Endodermal cell (in vitro differentiated cells): ENCODE measurements around the gene CLGN. TPM values are rescaled to one million over a fixed set of nuclear protein-coding genes. Genes with fewer than 3 reads are reported as not detected.

Experiments used
- DNase-seq: peaks from one replicate; pipeline ENCODE4 v3.0.0-alpha.2; 2017
- H3K27ac ChIP-seq: 2 replicates; pipeline ENCODE4 v1.5.1; 2013; ENCODE audit warnings: mild to moderate bottlenecking, low read depth, low read length, moderate library complexity
- H3K27me3 ChIP-seq: 2 replicates; pipeline ENCODE4 v1.6.1; 2013; ENCODE audit warnings: mild to moderate bottlenecking, low read length, moderate library complexity; ENCODE audit not compliant: insufficient read depth, control insufficient read depth, poor library complexity, severe bottlenecking
- H3K36me3 ChIP-seq: 2 replicates; pipeline ENCODE4 v1.7.0; 2013; ENCODE audit warnings: mild to moderate bottlenecking, low read length, moderate library complexity; ENCODE audit not compliant: control insufficient read depth, insufficient read depth
- H3K4me1 ChIP-seq: one replicate; pipeline ENCODE4 v1.7.0; 2013; ENCODE audit warnings: low read length; ENCODE audit not compliant: control insufficient read depth, insufficient read depth
- H3K4me3 ChIP-seq: 2 replicates; pipeline ENCODE4 v1.5.1; 2013; ENCODE audit warnings: mild to moderate bottlenecking, low read length, moderate library complexity
- H3K9ac ChIP-seq: 2 replicates; pipeline ENCODE4 v1.6.1; 2013; ENCODE audit warnings: mild to moderate bottlenecking, low read length, moderate library complexity; ENCODE audit not compliant: poor library complexity, severe bottlenecking; ENCODE audit errors: extremely low read depth
- H3K9me3 ChIP-seq: 2 replicates; pipeline ENCODE4 v1.6.1; 2013; ENCODE audit warnings: mild to moderate bottlenecking, low read length, moderate library complexity; ENCODE audit not compliant: control insufficient read depth
- H3K27ac Mint-ChIP-seq: 2 replicates; pipeline ENCODE4 v1.8.0; 2020; ENCODE audit warnings: mixed read lengths
- H3K27me3 Mint-ChIP-seq: 2 replicates; pipeline ENCODE4 v1.8.0; 2021; ENCODE audit warnings: mild to moderate bottlenecking, mixed read lengths; ENCODE audit not compliant: insufficient read depth
- H3K36me3 Mint-ChIP-seq: 2 replicates; pipeline ENCODE4 v1.8.0; 2020; ENCODE audit warnings: low read depth, mixed read lengths
- H3K4me1 Mint-ChIP-seq: 2 replicates; pipeline ENCODE4 v1.8.0; 2020; ENCODE audit warnings: mixed read lengths
- H3K4me3 Mint-ChIP-seq: 2 replicates; pipeline ENCODE4 v1.8.0; 2020; ENCODE audit warnings: mild to moderate bottlenecking, moderate library complexity, mixed read lengths
- H3K9me3 Mint-ChIP-seq: 2 replicates; pipeline ENCODE4 v1.8.0; 2020; ENCODE audit warnings: mild to moderate bottlenecking, mixed read lengths
- WGBS, 2 experiments: methylation state at CpG; one replicate each; pipeline versions ENCODE4 v1.1.5 to v1.1.7; 2013; ENCODE audit warnings: missing lambda C conversion rate in 2 of 2, mixed read lengths in 1 of 2; ENCODE audit not compliant: insufficient coverage in 1 of 2, insufficient read length in 1 of 2; 5-methylcytosine and 5-hydroxymethylcytosine counted together
- total RNA-seq, 2 donors: library from RNA; stranded (reverse); fragmentation: NEBNext Ultra II Directional in 1 of 2; extraction: Animal tissue kit (Norgen Biotek cat#: 25700) in 1 of 2; gene quantifications; 2 replicates in 1 of 2; 3 replicates in 1 of 2; pipeline ENCODE4 v1.2.1, GENCODE V29; 2021
- TF ChIP-seq, protein P1 (sequence below): fragments of 200-600 bp; sonication (generic); conservative IDR thresholded peaks from 2 replicates; pipeline ENCODE4 v1.5.0; 2021; ENCODE audit warnings: antibody characterized with exemption, mild to moderate bottlenecking

CLGN gene
- total RNA-seq, 2 donors from 2014 or later: 3.8 to 4.6 TPM

DNA sequence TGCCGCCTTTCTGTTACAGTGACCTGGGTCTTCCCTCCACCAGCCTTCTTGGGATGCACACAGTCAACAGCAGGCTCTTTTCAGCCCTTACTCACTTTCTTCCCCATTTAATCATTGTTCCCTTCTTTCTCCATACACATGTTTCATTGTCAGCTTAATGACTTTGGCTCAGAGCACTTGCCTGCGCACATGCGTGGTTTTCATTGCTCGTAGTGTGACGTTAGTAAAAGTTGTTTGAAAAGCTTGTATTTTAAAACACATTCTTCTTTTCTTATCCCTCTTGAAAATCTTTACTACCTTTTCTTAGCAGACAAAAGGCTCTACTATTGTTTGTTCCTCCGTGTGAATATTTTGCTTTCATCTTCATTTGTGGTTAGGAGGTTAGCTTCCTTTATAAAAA is 73.7 kb downstream of the CLGN start:
- Mint-ChIP-seq H3K9me3 (no peaks in the 10 kb centered on the region), H3K27me3 (no peaks in the 10 kb centered on the region), H3K36me3 (no peaks in the 10 kb centered on the region), H3K4me1 (peaks cover 56% of the 10 kb centered on the region), H3K27ac (peak overlapping the region; percentile 5), H3K4me3 (no peak overlapping the region)
- Histone ChIP-seq H3K4me3 (no peak overlapping the region), H3K9me3 (no peaks in the 10 kb centered on the region), H3K27ac (no peak overlapping the region), H3K4me1 (peaks cover 15% of the 10 kb centered on the region), H3K27me3 (no peaks in the 10 kb centered on the region), H3K9ac (no peak overlapping the region), H3K36me3 (no peaks in the 10 kb centered on the region)
- TF ChIP-seq, protein P1, sequence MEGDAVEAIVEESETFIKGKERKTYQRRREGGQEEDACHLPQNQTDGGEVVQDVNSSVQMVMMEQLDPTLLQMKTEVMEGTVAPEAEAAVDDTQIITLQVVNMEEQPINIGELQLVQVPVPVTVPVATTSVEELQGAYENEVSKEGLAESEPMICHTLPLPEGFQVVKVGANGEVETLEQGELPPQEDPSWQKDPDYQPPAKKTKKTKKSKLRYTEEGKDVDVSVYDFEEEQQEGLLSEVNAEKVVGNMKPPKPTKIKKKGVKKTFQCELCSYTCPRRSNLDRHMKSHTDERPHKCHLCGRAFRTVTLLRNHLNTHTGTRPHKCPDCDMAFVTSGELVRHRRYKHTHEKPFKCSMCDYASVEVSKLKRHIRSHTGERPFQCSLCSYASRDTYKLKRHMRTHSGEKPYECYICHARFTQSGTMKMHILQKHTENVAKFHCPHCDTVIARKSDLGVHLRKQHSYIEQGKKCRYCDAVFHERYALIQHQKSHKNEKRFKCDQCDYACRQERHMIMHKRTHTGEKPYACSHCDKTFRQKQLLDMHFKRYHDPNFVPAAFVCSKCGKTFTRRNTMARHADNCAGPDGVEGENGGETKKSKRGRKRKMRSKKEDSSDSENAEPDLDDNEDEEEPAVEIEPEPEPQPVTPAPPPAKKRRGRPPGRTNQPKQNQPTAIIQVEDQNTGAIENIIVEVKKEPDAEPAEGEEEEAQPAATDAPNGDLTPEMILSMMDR: no peak
- DNase-seq: no peak
- WGBS, 2 experiments: 83 to 91% methylated on average over 1 to 6 of the region's 6 CpGs

DNA sequence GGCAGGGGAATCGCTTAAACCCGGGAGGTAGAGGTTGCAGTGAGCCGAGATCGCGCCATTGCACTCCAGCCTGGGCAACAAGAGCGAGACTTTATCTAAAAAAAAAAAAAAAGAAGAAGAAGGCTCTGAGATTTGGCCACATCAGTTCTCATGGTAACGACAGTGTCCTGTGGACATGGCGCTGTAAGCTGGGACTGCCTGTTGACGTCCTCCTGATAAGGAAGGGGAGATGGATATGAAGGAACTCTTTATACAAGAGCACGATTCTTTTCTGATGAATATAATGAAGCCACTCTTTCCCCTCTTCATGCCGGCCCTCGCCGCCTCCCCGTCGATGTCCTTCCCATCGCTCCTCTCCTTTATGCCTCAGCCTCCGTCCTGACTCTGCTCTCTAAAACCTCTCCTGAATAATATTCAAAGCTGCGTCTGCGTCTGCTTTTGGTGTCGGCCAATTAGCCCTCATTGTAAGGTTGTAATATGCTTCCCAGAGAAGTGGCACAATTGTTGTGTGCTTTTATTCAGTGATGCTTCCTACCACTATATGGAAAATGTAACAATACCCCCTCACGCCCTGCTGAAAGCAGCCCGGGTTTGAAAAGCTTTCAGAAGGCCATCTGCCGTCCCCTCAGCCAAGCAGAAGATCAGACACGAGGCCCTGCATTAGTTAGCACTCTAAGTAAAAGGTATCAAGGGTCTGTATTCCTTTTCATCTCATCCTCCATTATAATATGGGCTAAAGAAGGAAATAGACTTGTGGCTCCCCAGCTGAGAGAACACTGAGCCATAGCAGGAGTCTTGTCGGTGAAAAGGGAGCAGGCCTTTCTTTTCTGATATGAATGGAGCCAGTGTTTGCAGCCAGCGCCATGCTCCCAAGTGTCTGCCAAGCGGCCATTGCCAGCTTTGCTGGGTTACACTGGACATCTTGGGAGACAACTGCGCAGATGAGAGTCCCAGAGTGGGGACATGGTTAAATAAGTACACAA is 76.1 kb downstream of the CLGN start:
- Mint-ChIP-seq H3K27me3 (no peaks in the 10 kb centered on the region), H3K4me1 (peaks cover 44% of the 10 kb centered on the region)

GRCh38 chr4:140349816-140350215 is 77.6 kb downstream of the CLGN start:
- Histone ChIP-seq H3K4me1 (peaks cover 10% of the 10 kb centered on the region), H3K27me3 (no peaks in the 10 kb centered on the region), H3K9ac (no peak overlapping the region), H3K36me3 (no peaks in the 10 kb centered on the region), H3K4me3 (no peak overlapping the region), H3K27ac (no peak overlapping the region), H3K9me3 (no peaks in the 10 kb centered on the region)
- H3K36me3 Mint-ChIP-seq: no peaks in the 10 kb centered on the region
- 45 to 63% methylated on average over 2 of the region's 2 CpGs for WGBS, 2 experiments
- no peak overlapping the region for H3K27ac Mint-ChIP-seq
- TF ChIP-seq, protein P1: no peak
- H3K9me3 Mint-ChIP-seq: no peaks in the 10 kb centered on the region
- no peak overlapping the region for H3K4me3 Mint-ChIP-seq
- peaks cover 50% of the 10 kb centered on the region for H3K4me1 Mint-ChIP-seq
- peak; percentile 79 for DNase-seq
- H3K27me3 Mint-ChIP-seq: no peaks in the 10 kb centered on the region

More for the DNA sequence above, 76.1 kb downstream of the CLGN start:
- Mint-ChIP-seq H3K36me3 (no peaks in the 10 kb centered on the region), H3K27ac (peak overlapping the region; percentile 1), H3K4me3 (no peak overlapping the region), H3K9me3 (no peaks in the 10 kb centered on the region)
- Histone ChIP-seq H3K9me3 (no peaks in the 10 kb centered on the region), H3K27ac (peak overlapping the region; percentile 78), H3K4me3 (no peak overlapping the region), H3K4me1 (peaks cover 10% of the 10 kb centered on the region), H3K27me3 (no peaks in the 10 kb centered on the region), H3K36me3 (no peaks in the 10 kb centered on the region), H3K9ac (no peak overlapping the region)
- 92 to 94% methylated on average over 22 to 28 of the region's 28 CpGs for WGBS, 2 experiments
- no peak for DNase-seq
- TF ChIP-seq, protein P1: no peak
